HCT116 (cell line): ENCODE results near the gene SCN4A. TPM values are rescaled to one million over a fixed set of nuclear protein-coding genes. Genes with fewer than 3 reads are reported as not detected.

Experiments
- ATAC-seq: fragments of 200-7000 bp; cut with Tn5 transposase; 2 replicates; pipeline ENCODE4 v1.9.1; 2020; ENCODE audit warnings: mild to moderate bottlenecking, moderate library complexity
- BruUV-seq: library from RNA; stranded (reverse); fragments of 400-500 nt; replicated peaks from 2 replicates; lab custom pipeline; 2021; lab: Mats Ljungman, UMichigan
- CTCF ChIA-PET: fragments of 300-600 bp; sonication (Branson Sonifier 250); formaldehyde crosslinking; loops from one replicate; lab custom pipeline; 2021; ENCODE audit warnings: antibody characterized with exemption; lab: Charles Lee
- POLR2A ChIA-PET: fragments of 300-600, 350-600 bp; sonication (Branson Sonifier 250); formaldehyde crosslinking; loops from one replicate; lab custom pipeline; 2021; ENCODE audit warnings: antibody characterized with exemption; lab: Charles Lee
- RAD21 ChIA-PET, 2 experiments: fragments of 300-600 bp; sonication (Branson Sonifier 250); formaldehyde crosslinking; loops; one replicate each; lab custom pipeline; 2023; ENCODE audit warnings: low total read pairs in 2 of 2; ENCODE audit not compliant: uncharacterized antibody in 2 of 2, unreplicated experiment in 2 of 2, low non-redundant PET in 1 of 2; lab: Charles Lee
- DNase-seq: peaks from one replicate; pipeline ENCODE4 v3.0.0-alpha.2; 2010; ENCODE audit warnings: low read depth, low spot score
- H2AFZ ChIP-seq: fragments of 200-600 bp; shearing (Covaris generic), sonication (generic); 2 replicates; pipeline ENCODE4 v1.6.1; 2017; ENCODE audit warnings: low read depth, mixed run types, mixed read lengths, antibody characterized with exemption, low read length; ENCODE audit not compliant: poor library complexity, severe bottlenecking
- H3K27ac ChIP-seq: 2 replicates; pipeline ENCODE4 v1.5.1; 2012; ENCODE audit warnings: low read depth, low read length
- H3K27me3 ChIP-seq: fragments of 200-600 bp; sonication (generic); 2 replicates; pipeline ENCODE4 v1.6.1; 2016; ENCODE audit warnings: mixed run types, low read length, mixed read lengths; ENCODE audit not compliant: insufficient read depth
- H3K36me3 ChIP-seq, 2 experiments: fragments of 200-500 bp in 1 of 2; fragments of 200-600 bp in 1 of 2; sonication (Bioruptor generic) in 1 of 2; sonication (generic) in 1 of 2; 2 replicates each; pipeline versions ENCODE4 v1.5.1 to v1.6.1; 2014 to 2016; ENCODE audit warnings: low read length in 2 of 2, inconsistent platforms in 1 of 2, mixed read lengths in 1 of 2, mixed run types in 1 of 2; ENCODE audit not compliant: insufficient read depth in 2 of 2, control insufficient read depth in 1 of 2
- H3K4me1 ChIP-seq, 2 experiments: fragments of 200-600 bp in 1 of 2; sonication (generic) in 1 of 2; 2 replicates each; pipeline versions ENCODE4 v1.5.1 to v1.6.1; 2012 to 2017; ENCODE audit warnings: low read length in 2 of 2, inconsistent platforms in 1 of 2, mild to moderate bottlenecking in 1 of 2, mixed read lengths in 1 of 2, mixed run types in 1 of 2, moderate library complexity in 1 of 2; ENCODE audit not compliant: insufficient read depth in 2 of 2, control insufficient read depth in 1 of 2
- H3K4me2 ChIP-seq: fragments of 200-600 bp; sonication (generic); 2 replicates; pipeline ENCODE4 v1.6.1; 2017; ENCODE audit warnings: mixed run types, low read length, mixed read lengths
- H3K4me3 ChIP-seq, 2 experiments: fragments of 200-600 bp in 1 of 2; sonication (generic) in 1 of 2; replicated peaks in 1 of 2; 2 replicates each; pipeline ENCODE4 v1.5.1; 2011 to 2016; ENCODE audit warnings: low read length in 2 of 2, control low read depth in 1 of 2, low read depth in 1 of 2, mild to moderate bottlenecking in 1 of 2, mixed read lengths in 1 of 2, mixed run types in 1 of 2
- H3K79me2 ChIP-seq: fragments of 200-600 bp; sonication (generic); 2 replicates; pipeline ENCODE4 v1.6.1; 2017; ENCODE audit warnings: mild to moderate bottlenecking, mixed run types, low read length, moderate library complexity, mixed read lengths; ENCODE audit not compliant: insufficient read depth
- H3K9ac ChIP-seq: fragments of 200-600 bp; sonication (generic); 2 replicates; pipeline ENCODE4 v1.6.1; 2016; ENCODE audit warnings: low read length, mixed read lengths
- H3K9me2 ChIP-seq: fragments of 200-600 bp; sonication (generic), shearing (Covaris generic); 2 replicates; pipeline ENCODE4 v1.6.1; 2017; ENCODE audit warnings: mixed run types, mild to moderate bottlenecking, moderate library complexity; ENCODE audit not compliant: insufficient read depth
- H3K9me3 ChIP-seq, 2 experiments: fragments of 200-500 bp in 1 of 2; fragments of 200-600 bp in 1 of 2; sonication (Bioruptor generic) in 1 of 2; sonication (generic) in 1 of 2; 2 replicates each; pipeline ENCODE4 v1.6.1; 2014 to 2017; ENCODE audit warnings: low read length in 2 of 2, mixed read lengths in 2 of 2, inconsistent platforms in 1 of 2, low read depth in 1 of 2, mild to moderate bottlenecking in 1 of 2, mixed run types in 1 of 2, moderate library complexity in 1 of 2; ENCODE audit not compliant: control insufficient read depth in 1 of 2, insufficient read depth in 1 of 2
- H4K20me1 ChIP-seq: fragments of 200-600 bp; sonication (generic), shearing (Covaris generic); 2 replicates; pipeline ENCODE4 v1.6.1; 2017; ENCODE audit warnings: mixed run types, mild to moderate bottlenecking, moderate library complexity; ENCODE audit not compliant: insufficient read depth
- ATF3 ChIP-seq: IDR thresholded peaks from 2 replicates; pipeline ENCODE4 v1.6.1; 2012
- CTCF ChIP-seq, 3 experiments: fragments of 200-600 bp in 1 of 3; sonication (generic) in 1 of 3; IDR thresholded peaks in 2 of 3; conservative IDR thresholded peaks in 1 of 3; 2 replicates each; pipeline ENCODE4 v1.5.1; 2012 to 2017; ENCODE audit warnings: low read depth in 2 of 3, low read length in 2 of 3, antibody characterized with exemption in 1 of 3, borderline replicate concordance in 1 of 3, control low read depth in 1 of 3, mild to moderate bottlenecking in 1 of 3, mixed read lengths in 1 of 3, mixed run types in 1 of 3, moderate library complexity in 1 of 3; ENCODE audit not compliant: insufficient read depth in 1 of 3
- EGR1 ChIP-seq: IDR thresholded peaks from 2 replicates; pipeline ENCODE4 v1.6.1; 2012; ENCODE audit warnings: low read depth
- EZH2 ChIP-seq: fragments of 200-600 bp; sonication (generic); IDR thresholded peaks from 2 replicates; pipeline ENCODE4 v1.6.1; 2017; ENCODE audit warnings: antibody characterized with exemption, mixed run types
- RAD21 ChIP-seq: IDR thresholded peaks from 2 replicates; pipeline ENCODE4 v1.6.1; 2012; ENCODE audit warnings: low read depth, mild to moderate bottlenecking
- REST ChIP-seq: IDR thresholded peaks from 2 replicates; pipeline ENCODE4 v1.6.1; 2012; ENCODE audit warnings: low read depth
- SP1 ChIP-seq: IDR thresholded peaks from 2 replicates; pipeline ENCODE4 v1.6.1; 2012; ENCODE audit warnings: low read depth
- SRF ChIP-seq: IDR thresholded peaks from 2 replicates; pipeline ENCODE4 v1.6.1; 2012; ENCODE audit warnings: low read depth
- TCF7L2 ChIP-seq: IDR thresholded peaks from 2 replicates; pipeline ENCODE4 v1.7.0; 2011; ENCODE audit warnings: borderline replicate concordance, inconsistent platforms; ENCODE audit not compliant: insufficient read depth, insufficient read length; ENCODE audit errors: extremely low read depth
- YY1 ChIP-seq: IDR thresholded peaks from 2 replicates; pipeline ENCODE4 v1.6.1; 2011; ENCODE audit warnings: low read length, low read depth, moderate library complexity, mild to moderate bottlenecking; ENCODE audit not compliant: insufficient replicate concordance; ENCODE audit errors: extremely low read depth
- ZBTB33 ChIP-seq: IDR thresholded peaks from 2 replicates; pipeline ENCODE4 v1.6.1; 2011; ENCODE audit warnings: mild to moderate bottlenecking, low read length, moderate library complexity; ENCODE audit not compliant: insufficient replicate concordance; ENCODE audit errors: extremely low read depth
- ZFX ChIP-seq: fragments of 450-650 bp; IDR thresholded peaks from 2 replicates; pipeline ENCODE4 v1.6.1; 2017
- ZNF274 ChIP-seq: fragments of 200-500 bp; sonication (Bioruptor generic); IDR thresholded peaks from 2 replicates; pipeline ENCODE4 v1.6.1; 2014; ENCODE audit warnings: mild to moderate bottlenecking, low read depth, low read length, inconsistent platforms
- intact Hi-C: fragments of 100-400 bp; cut with micrococcal nuclease; formaldehyde crosslinking; loops from 2 replicates; pipeline ENCODE4 v1.10.0; 2022
- total RNA-seq: library from RNA; stranded (reverse); gene quantifications from one replicate; pipeline ENCODE4 v1.2.1, GENCODE V29; 2021; ENCODE audit not compliant: unreplicated experiment

SCN4A gene
- total RNA-seq, 1 experiment from 2014 or later, result 2.7 TPM

- TF ChIP-seq EGR1 (no peak), RAD21 (no peak), SP1 (no peak), ZFX (no peak)
Measured at GRCh38 chr17:64002658-64003525, 30.2 kb upstream of the SCN4A start (continued).

- ATAC-seq (no peak), DNase-seq (no peak)
- Histone ChIP-seq H3K9me2 (no peaks in the 10 kb centered on the region), H3K9me3 (no peaks in the 10 kb centered on the region), H3K9ac (no peak overlapping the region), H3K4me1 (peaks cover 14 to 20% of the 10 kb centered on the region in 2 experiments), H4K20me1 (no peaks in the 10 kb centered on the region), H3K36me3 (no peaks in the 10 kb centered on the region), H2AFZ (no peak overlapping the region), H3K27ac (no peak overlapping the region), H3K27me3 (peaks cover 2% of the 10 kb centered on the region; the same call in 1 of the 2 replicates), H3K79me2 (no peaks in the 10 kb centered on the region), H3K4me2 (no peak overlapping the region), H3K4me3 (no peak overlapping the region)
- CTCF ChIA-PET, result interaction anchor here (1.1 kb wide), 1 partner anchor 12 kb away, joined by 3 read pairs; no protein-coding TSS in a partner anchor
- RAD21 ChIA-PET, result no interaction called here
- POLR2A ChIA-PET, result no interaction called here
- no TSS peak for BruUV-seq
- intact Hi-C loops, result no loop called here
- no peak for TF ChIP-seq REST
- no peak for TF ChIP-seq ZNF274
- no peak for TF ChIP-seq YY1
- TF ChIP-seq ATF3, result no peak
- no peak for TF ChIP-seq EZH2
- no peak for TF ChIP-seq SRF
- no peak for TF ChIP-seq TCF7L2
- no peak for TF ChIP-seq ZBTB33
- TF ChIP-seq EGR1, result no peak
- no peak for TF ChIP-seq CTCF (IDR thresholded peaks at IDR 0.05 in 2 of 3, conservative IDR thresholded peaks at IDR 0.05 in 1 of 3; ENCODE audit: borderline replicate concordance in 1 of 3, insufficient read depth in 1 of 3, low read depth in 2 of 3, low read length in 2 of 3)
Measured at GRCh38 chr17:64001763-64002529, 29.2 kb upstream of the SCN4A start.
